ENCODE data around the gene GALNT11.
"Not testable (repeated sequence)": the region's sequence is repeated elsewhere in the genome, so short reads cannot be mapped to it uniquely, and the experiment has no call there.

Gene GALNT11

GRCh38 chr7:152013230-152013629 is 12.2 kb upstream of the GALNT11 start:
- no peak overlapping the region for H3K4me3 ChIP-seq (ENCODE audit: low read depth, low read length)
- no peak for DNase-seq (ENCODE audit: low read depth)
- TF ChIP-seq CTCF (IDR thresholded peaks at IDR 0.05; ENCODE audit: control insufficient read depth, extremely low read depth, insufficient read depth): no peak

GRCh38 chr7:152013974-152014373 is 11.5 kb upstream of the GALNT11 start:
- no peak for DNase-seq (ENCODE audit: low read depth)
- TF ChIP-seq CTCF (IDR thresholded peaks at IDR 0.05; ENCODE audit: control insufficient read depth, extremely low read depth, insufficient read depth): no peak
- H3K4me3 ChIP-seq (ENCODE audit: low read depth, low read length): no peak overlapping the region

GRCh38 chr7:152014722-152015121 is 10.8 kb upstream of the GALNT11 start:
- no peak overlapping the region for H3K4me3 ChIP-seq (ENCODE audit: low read depth, low read length)
- no peak for DNase-seq (ENCODE audit: low read depth)
- no peak for TF ChIP-seq CTCF (IDR thresholded peaks at IDR 0.05; ENCODE audit: control insufficient read depth, extremely low read depth, insufficient read depth)

- no peak overlapping the region for H3K4me3 ChIP-seq (ENCODE audit: low read depth, low read length)
- no peak for TF ChIP-seq CTCF (IDR thresholded peaks at IDR 0.05; ENCODE audit: control insufficient read depth, extremely low read depth, insufficient read depth)
- DNase-seq (ENCODE audit: low read depth): no peak
Measured at GRCh38 chr7:152015600-152015999, 9.9 kb upstream of the GALNT11 start.

GRCh38 chr7:152016947-152017346 is 8.5 kb upstream of the GALNT11 start:
- H3K4me3 ChIP-seq (ENCODE audit: low read depth, low read length): no peak overlapping the region
- no peak for TF ChIP-seq CTCF (IDR thresholded peaks at IDR 0.05; ENCODE audit: control insufficient read depth, extremely low read depth, insufficient read depth)
- no peak for DNase-seq (ENCODE audit: low read depth)

- DNase-seq (ENCODE audit: low read depth); H3K4me3 ChIP-seq (ENCODE audit: low read depth, low read length): not testable (repeated sequence)
Measured at GRCh38 chr7:152017683-152018082, 7.8 kb upstream of the GALNT11 start.

GRCh38 chr7:152021740-152022139 is 3.7 kb upstream of the GALNT11 start:
- not testable (repeated sequence) for DNase-seq (ENCODE audit: low read depth); H3K4me3 ChIP-seq (ENCODE audit: low read depth, low read length)

- DNase-seq (ENCODE audit: low read depth): no peak
- H3K4me3 ChIP-seq (ENCODE audit: low read depth, low read length): peak overlapping the region; percentile 79
- TF ChIP-seq CTCF (IDR thresholded peaks at IDR 0.05; ENCODE audit: control insufficient read depth, extremely low read depth, insufficient read depth): no peak
Measured at GRCh38 chr7:152025937-152026890, 740 bp downstream of the GALNT11 start.

- DNase-seq (ENCODE audit: low read depth); H3K4me3 ChIP-seq (ENCODE audit: low read depth, low read length): not testable (repeated sequence)
Measured at GRCh38 chr7:152027491-152028365, 2.3 kb downstream of the GALNT11 start.

Data from LNCaP clone FGC (cell line).